ENCODE results near the gene MTO1. TPM values are rescaled to one million over a fixed set of nuclear protein-coding genes. Genes with fewer than 3 reads are reported as not detected.

The MTO1 gene
- total and polyA plus RNA-seq, 2 of the 4 experiments (the other 2 are of a cell fraction), result 15.0 to 39.8 TPM

GRCh38 chr6:73534628-73535027 is 73.1 kb downstream of the MTO1 start:
- Histone ChIP-seq H3K36me3 (ENCODE audit: control insufficient read depth, insufficient read depth, low read length) (no peaks in the 10 kb centered on the region), H2BK120ac (ENCODE audit: low read depth, low read length) (no peak overlapping the region), H3K27me3 (ENCODE audit: control insufficient read depth, insufficient read depth, low read length) (no peaks in the 10 kb centered on the region), H3K4ac (ENCODE audit: low read depth, low read length) (no peak overlapping the region), H2AFZ (replicated peaks; ENCODE audit: low read length, poor library complexity) (no peak overlapping the region), H3K9me1 (ENCODE audit: insufficient read depth, low read length) (no peaks in the 10 kb centered on the region), H3K79me1 (ENCODE audit: low read depth in 1 of 2, low read length in 2 of 2) (no peaks in the 10 kb centered on the region), H3K4me1 (ENCODE audit: control insufficient read depth, insufficient read depth, low read length) (peaks cover 2% of the 10 kb centered on the region; the same call in 1 of the 2 replicates), H2BK5ac (ENCODE audit: low read depth, low read length, poor library complexity, severe bottlenecking) (no peak overlapping the region), H3K18ac (ENCODE audit: low read depth, low read length) (no peak overlapping the region), H2AK9ac (replicated peaks; ENCODE audit: low read depth, low read length, poor library complexity) (no peak overlapping the region), H3K9me3 (ENCODE audit: control insufficient read depth, insufficient read depth, low read length) (no peaks in the 10 kb centered on the region), H3K27ac (ENCODE audit: insufficient read depth, low read length) (no peak overlapping the region), H4K91ac (ENCODE audit: insufficient read depth, low read depth, low read length) (no peak overlapping the region), H2AK5ac (ENCODE audit: low read depth, low read length) (no peak overlapping the region), H3K14ac (replicated peaks; ENCODE audit: low read depth, low read length) (no peak overlapping the region; the same call in 1 of the 2 replicates), H3K4me2 (ENCODE audit: low read depth, low read length) (no peak overlapping the region), H4K8ac (ENCODE audit: low read depth in 2 of 2, low read length in 2 of 2) (no peak overlapping the region), H3K23ac (ENCODE audit: low read depth, low read length) (no peak overlapping the region), H2BK20ac (ENCODE audit: low read depth, low read length) (no peak overlapping the region), H4K20me1 (ENCODE audit: insufficient read depth, low read length) (no peaks in the 10 kb centered on the region), H4K5ac (ENCODE audit: low read depth, low read length) (no peak overlapping the region), H2BK15ac (ENCODE audit: low read depth, low read length) (no peak overlapping the region), H3K4me3 (ENCODE audit: insufficient read depth, low read depth, low read length) (no peak overlapping the region), H3K9ac (ENCODE audit: low read depth, low read length) (no peak overlapping the region), H3K56ac (ENCODE audit: extremely low read depth, insufficient read depth, low read length) (no peak overlapping the region)
- in situ Hi-C loops (cut with MboI; ENCODE audit: low sequenced_read_pairs), result no loop called here
- intact Hi-C loops (cut with micrococcal nuclease), result no loop called here
- dilution Hi-C loops (cut with HindIII; ENCODE audit: low sequenced_read_pairs, unreplicated experiment), result no loop called here
- ChIA-PET POLR2A (ENCODE audit: unreplicated experiment) (no interaction called here), CTCF (no interaction called here)
- no peak for TF ChIP-seq FOS (IDR thresholded peaks at IDR 0.05; ENCODE audit: low read depth, low read length)
- TF ChIP-seq ELK1 (IDR thresholded peaks at IDR 0.05; ENCODE audit: borderline replicate concordance, low read depth, low read length), result no peak
- TF ChIP-seq RCOR1 (IDR thresholded peaks at IDR 0.05; ENCODE audit: insufficient replicate concordance, low read length), result no peak
- no peak for TF ChIP-seq POLR2A (IDR thresholded peaks at IDR 0.05; ENCODE audit: low read depth, low read length)
- no peak for TF ChIP-seq RFX5 (IDR thresholded peaks at IDR 0.05; ENCODE audit: low read depth, low read length)
- TF ChIP-seq MXI1 (IDR thresholded peaks at IDR 0.05; ENCODE audit: borderline replicate concordance, low read depth, low read length), result no peak
- TF ChIP-seq CHD1 (IDR thresholded peaks at IDR 0.05; ENCODE audit: low read depth, low read length), result no peak
- TF ChIP-seq SMC3 (IDR thresholded peaks at IDR 0.05; ENCODE audit: low read depth, low read length), result no peak
- no peak for TF ChIP-seq MAFK (IDR thresholded peaks at IDR 0.05; ENCODE audit: low read depth, low read length)
- TF ChIP-seq RAD21 (IDR thresholded peaks at IDR 0.05; ENCODE audit: low read length), result no peak
- no peak for TF ChIP-seq MAZ (IDR thresholded peaks at IDR 0.05; ENCODE audit: borderline replicate concordance, low read depth, low read length)
- TF ChIP-seq, protein P1, sequence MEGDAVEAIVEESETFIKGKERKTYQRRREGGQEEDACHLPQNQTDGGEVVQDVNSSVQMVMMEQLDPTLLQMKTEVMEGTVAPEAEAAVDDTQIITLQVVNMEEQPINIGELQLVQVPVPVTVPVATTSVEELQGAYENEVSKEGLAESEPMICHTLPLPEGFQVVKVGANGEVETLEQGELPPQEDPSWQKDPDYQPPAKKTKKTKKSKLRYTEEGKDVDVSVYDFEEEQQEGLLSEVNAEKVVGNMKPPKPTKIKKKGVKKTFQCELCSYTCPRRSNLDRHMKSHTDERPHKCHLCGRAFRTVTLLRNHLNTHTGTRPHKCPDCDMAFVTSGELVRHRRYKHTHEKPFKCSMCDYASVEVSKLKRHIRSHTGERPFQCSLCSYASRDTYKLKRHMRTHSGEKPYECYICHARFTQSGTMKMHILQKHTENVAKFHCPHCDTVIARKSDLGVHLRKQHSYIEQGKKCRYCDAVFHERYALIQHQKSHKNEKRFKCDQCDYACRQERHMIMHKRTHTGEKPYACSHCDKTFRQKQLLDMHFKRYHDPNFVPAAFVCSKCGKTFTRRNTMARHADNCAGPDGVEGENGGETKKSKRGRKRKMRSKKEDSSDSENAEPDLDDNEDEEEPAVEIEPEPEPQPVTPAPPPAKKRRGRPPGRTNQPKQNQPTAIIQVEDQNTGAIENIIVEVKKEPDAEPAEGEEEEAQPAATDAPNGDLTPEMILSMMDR (conservative IDR thresholded peaks at IDR 0.05; ENCODE audit: low read depth, low read length), result no peak
- TF ChIP-seq CEBPB (IDR thresholded peaks at IDR 0.05; ENCODE audit: low read depth, low read length), result no peak
- TF ChIP-seq BHLHE40 (IDR thresholded peaks at IDR 0.05; ENCODE audit: low read depth, low read length), result no peak
- TF ChIP-seq, protein P2, sequence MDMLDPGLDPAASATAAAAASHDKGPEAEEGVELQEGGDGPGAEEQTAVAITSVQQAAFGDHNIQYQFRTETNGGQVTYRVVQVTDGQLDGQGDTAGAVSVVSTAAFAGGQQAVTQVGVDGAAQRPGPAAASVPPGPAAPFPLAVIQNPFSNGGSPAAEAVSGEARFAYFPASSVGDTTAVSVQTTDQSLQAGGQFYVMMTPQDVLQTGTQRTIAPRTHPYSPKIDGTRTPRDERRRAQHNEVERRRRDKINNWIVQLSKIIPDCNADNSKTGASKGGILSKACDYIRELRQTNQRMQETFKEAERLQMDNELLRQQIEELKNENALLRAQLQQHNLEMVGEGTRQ (IDR thresholded peaks at IDR 0.05; ENCODE audit: low read depth, low read length), result no peak
- TF ChIP-seq NFE2L2 (IDR thresholded peaks at IDR 0.05; ENCODE audit: low read depth, low read length), result no peak
- DNase-seq (no peak), ATAC-seq (ENCODE audit: low read depth) (no peak)
- BruUV-seq (replicated peaks), result no TSS peak
- WGBS, 2 experiments (ENCODE audit: extremely low coverage in 2 of 2, insufficient read length in 1 of 2), result no CpG with 5 or more reads among the region's 2 CpGs

All from IMR-90 (cell line).